ENCODE results near the gene DNAAF1. TPM values are rescaled to one million over a fixed set of nuclear protein-coding genes. Genes with fewer than 3 reads are reported as not detected.
"Not testable (repeated sequence)": the region's sequence is repeated elsewhere in the genome, so short reads cannot be mapped to it uniquely, and the experiment has no call there.

DNAAF1 gene
- total and polyA plus RNA-seq, 8 donors = 0.28 to 8.7 (median 0.50) TPM

DNA sequence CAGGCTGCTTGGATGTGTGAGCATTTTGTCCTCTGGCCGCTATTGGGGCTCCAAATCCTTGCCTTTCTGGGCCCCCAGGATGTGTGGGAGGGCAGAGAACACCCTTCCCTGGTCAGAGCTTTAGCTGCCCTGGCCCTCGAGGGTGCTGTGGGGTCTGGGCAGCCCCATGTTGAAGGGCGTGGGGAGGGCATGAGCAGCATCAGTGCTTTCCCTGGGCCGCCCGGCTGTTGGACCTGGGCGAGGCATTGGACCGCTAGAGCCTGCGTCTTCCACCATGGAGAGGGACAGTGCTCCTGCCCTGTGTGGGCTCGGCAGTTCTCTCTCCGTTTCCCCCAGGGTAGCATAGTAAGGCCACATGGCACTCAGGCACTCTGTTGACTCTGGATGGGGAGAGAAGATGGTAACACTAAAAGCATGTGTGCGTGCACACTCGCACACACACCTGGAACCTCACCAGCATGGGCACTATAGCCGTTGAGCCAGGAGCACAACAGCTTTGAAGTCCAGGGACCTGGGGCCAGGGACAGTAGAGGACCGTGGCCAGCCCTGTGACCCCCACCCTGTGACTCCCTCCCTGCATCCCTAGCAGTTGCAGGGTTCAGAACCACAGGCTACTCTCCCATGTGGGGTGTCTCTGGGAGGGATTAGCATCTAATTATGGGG, 52.5 kb downstream of the DNAAF1 start:
- H3K4me3 ChIP-seq = no peak overlapping the region
- FAIRE-seq (no peak), ATAC-seq (no peak), DNase-seq (no peak)
- intact Hi-C loops (cut with DNase I) = no loop called here
- H3K36me3 ChIP-seq = no peaks in the 10 kb centered on the region
- no peaks in the 10 kb centered on the region for H3K4me1 ChIP-seq
- H3K9me3 ChIP-seq = no peaks in the 10 kb centered on the region
- TF ChIP-seq, protein P1, sequence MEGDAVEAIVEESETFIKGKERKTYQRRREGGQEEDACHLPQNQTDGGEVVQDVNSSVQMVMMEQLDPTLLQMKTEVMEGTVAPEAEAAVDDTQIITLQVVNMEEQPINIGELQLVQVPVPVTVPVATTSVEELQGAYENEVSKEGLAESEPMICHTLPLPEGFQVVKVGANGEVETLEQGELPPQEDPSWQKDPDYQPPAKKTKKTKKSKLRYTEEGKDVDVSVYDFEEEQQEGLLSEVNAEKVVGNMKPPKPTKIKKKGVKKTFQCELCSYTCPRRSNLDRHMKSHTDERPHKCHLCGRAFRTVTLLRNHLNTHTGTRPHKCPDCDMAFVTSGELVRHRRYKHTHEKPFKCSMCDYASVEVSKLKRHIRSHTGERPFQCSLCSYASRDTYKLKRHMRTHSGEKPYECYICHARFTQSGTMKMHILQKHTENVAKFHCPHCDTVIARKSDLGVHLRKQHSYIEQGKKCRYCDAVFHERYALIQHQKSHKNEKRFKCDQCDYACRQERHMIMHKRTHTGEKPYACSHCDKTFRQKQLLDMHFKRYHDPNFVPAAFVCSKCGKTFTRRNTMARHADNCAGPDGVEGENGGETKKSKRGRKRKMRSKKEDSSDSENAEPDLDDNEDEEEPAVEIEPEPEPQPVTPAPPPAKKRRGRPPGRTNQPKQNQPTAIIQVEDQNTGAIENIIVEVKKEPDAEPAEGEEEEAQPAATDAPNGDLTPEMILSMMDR (IDR thresholded peaks at IDR 0.05) = no peak
- no peak overlapping the region for H3K27ac ChIP-seq
- H3K27me3 ChIP-seq = no peaks in the 10 kb centered on the region
- 89% methylated on average over 14 of the region's 14 CpGs for WGBS, 2 donors

DNA sequence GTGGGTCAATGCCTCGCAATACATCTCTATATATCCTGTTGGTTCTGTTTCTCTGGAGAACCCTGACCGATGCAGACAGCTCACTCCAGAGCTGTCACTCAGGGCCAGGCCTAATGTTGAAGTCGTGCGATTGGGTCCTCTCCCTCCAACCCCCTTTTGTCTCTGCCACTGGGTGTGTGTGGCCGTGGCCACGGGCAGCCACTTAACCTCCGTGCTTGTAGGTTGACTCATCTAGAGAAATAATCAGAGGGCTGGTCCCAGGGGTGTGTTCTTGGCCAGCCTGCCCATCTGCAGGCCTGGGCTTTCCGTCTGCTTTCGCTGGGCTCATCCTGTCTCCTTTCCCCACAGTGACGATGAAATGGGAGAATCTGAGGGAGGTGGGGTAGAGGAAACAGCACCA, 53.3 kb downstream of the DNAAF1 start:
- Histone ChIP-seq H3K27ac (no peak overlapping the region), H3K36me3 (no peaks in the 10 kb centered on the region), H3K9me3 (no peaks in the 10 kb centered on the region), H3K4me3 (no peak overlapping the region), H3K4me1 (no peaks in the 10 kb centered on the region), H3K27me3 (no peaks in the 10 kb centered on the region)
- WGBS, 2 donors = 70 to 85% methylated on average over 10 of the region's 10 CpGs
- peak in 1 of 4 donors; percentile 20 for ATAC-seq
- no peak for DNase-seq
- intact Hi-C loops (cut with DNase I) = no loop called here
- TF ChIP-seq, protein P1 (IDR thresholded peaks at IDR 0.05) = no peak
- no peak for FAIRE-seq

DNA sequence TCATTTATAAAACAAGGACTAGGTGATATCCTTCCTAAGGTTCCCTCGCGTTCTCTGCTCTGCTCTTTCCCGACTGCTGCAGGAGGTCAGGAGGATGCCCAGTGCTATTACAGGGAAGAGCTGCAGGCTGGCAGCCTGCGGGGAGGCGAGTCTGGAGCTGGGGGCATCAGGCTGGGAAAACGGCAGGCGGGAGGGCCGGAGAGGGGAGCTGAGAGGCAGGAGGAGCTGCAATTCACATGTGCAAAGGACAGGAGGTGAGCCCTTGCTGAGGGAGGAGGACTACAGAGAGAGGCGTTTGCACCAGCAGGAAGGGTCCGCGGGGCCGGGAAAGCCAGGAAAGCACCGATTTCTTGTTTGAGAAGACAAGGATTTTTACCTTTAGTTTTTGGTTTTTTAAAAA, 54.0 kb downstream of the DNAAF1 start:
- H3K27me3 ChIP-seq = no peaks in the 10 kb centered on the region
- no peaks in the 10 kb centered on the region for H3K9me3 ChIP-seq
- 44 to 45% methylated on average over 13 of the region's 13 CpGs for WGBS, 2 donors
- intact Hi-C loops (cut with DNase I) = no loop called here
- no peaks in the 10 kb centered on the region for H3K4me1 ChIP-seq
- no peak overlapping the region for H3K27ac ChIP-seq
- ATAC-seq = no peak
- TF ChIP-seq, protein P1 (IDR thresholded peaks at IDR 0.05) = no peak
- H3K36me3 ChIP-seq = no peaks in the 10 kb centered on the region
- H3K4me3 ChIP-seq = no peak overlapping the region
- no peak for FAIRE-seq
- no peak for DNase-seq

DNA sequence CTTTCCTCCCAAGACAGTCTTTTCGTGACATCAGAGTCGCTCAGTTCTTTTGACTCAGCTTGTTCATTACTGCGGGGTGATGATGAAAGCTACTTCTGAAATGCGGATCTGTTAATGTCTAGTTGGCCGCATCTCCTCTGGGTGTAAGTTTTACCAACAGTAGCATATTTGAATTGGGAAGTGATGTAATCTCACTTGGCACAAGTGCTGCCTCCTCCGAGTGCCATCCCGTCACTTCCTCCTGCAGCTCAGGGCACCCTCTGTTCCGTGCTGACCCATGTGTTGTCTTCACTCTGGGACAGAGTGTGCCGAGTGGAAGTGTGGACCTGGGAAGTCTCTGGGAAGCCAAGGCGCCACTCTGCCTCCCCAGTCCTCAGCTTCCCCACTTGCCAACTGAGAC, 54.8 kb downstream of the DNAAF1 start:
- no peak overlapping the region for H3K27ac ChIP-seq
- H3K9me3 ChIP-seq = no peaks in the 10 kb centered on the region
- no peak overlapping the region for H3K4me3 ChIP-seq
- H3K4me1 ChIP-seq = no peaks in the 10 kb centered on the region
- FAIRE-seq (no peak), ATAC-seq (peak in 2 of 4 donors; percentile 58 to 70), DNase-seq (no peak)
- H3K27me3 ChIP-seq = no peaks in the 10 kb centered on the region
- TF ChIP-seq, protein P1 (IDR thresholded peaks at IDR 0.05) = no peak
- intact Hi-C loops (cut with DNase I) = no loop called here
- WGBS, 2 donors = 64 to 69% methylated on average over 10 of the region's 10 CpGs
- no peaks in the 10 kb centered on the region for H3K36me3 ChIP-seq

DNA sequence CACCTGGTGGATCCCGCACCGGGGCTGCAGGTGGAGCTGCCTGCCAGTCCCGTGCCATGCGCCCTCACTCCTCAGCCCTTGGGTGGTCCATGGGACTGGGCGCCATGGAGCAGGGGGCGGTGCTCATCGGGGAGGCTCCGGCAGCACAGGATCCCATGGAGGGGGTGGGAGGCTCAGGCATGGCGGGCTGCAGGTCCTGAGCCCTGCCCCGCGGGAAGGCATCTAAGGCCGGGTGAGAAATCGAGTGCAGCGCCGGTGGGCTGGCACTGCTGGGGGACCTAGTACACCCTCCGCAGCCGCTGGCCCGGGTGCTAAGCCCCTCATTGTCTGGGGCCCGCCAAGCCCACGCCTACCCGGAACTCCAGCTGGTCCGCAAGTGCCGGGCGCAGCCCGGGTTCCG, 59.4 kb downstream of the DNAAF1 start:
- H3K27me3 ChIP-seq; H3K36me3 ChIP-seq; H3K27ac ChIP-seq; ATAC-seq; DNase-seq; intact Hi-C loops (cut with DNase I); H3K4me3 ChIP-seq; FAIRE-seq; H3K9me3 ChIP-seq; H3K4me1 ChIP-seq: not testable (repeated sequence)
- 92 to 96% methylated on average over 26 of the region's 26 CpGs for WGBS, 2 donors

DNA sequence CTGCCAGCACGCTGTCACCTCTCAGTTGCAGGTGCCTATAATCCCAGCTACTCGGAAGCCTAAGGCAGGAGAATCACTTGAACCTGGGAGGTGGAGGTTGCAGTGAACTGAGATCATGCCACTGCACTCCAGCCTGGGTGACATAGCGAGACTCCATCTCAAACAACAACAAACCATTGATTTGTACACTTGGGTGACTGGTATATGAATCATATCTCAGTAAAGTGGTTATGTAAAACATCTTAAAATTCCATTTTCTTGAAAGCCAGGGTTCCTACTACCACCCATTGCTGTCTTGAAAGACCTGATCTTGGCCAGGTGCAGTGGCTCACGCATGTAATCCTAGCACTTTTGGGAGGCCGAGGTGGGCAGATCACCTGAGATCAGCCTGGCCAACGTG, 60.0 kb downstream of the DNAAF1 start:
- H3K9me3 ChIP-seq; FAIRE-seq; H3K36me3 ChIP-seq; ATAC-seq; H3K27me3 ChIP-seq; H3K4me1 ChIP-seq; intact Hi-C loops (cut with DNase I); H3K4me3 ChIP-seq; H3K27ac ChIP-seq; DNase-seq: not testable (repeated sequence)
- WGBS, 2 donors = 62 to 68% methylated on average over 6 of the region's 6 CpGs

Data from pancreas (tissue), 10 donors.